ENCODE results near the gene LCN6. TPM values are rescaled to one million over a fixed set of nuclear protein-coding genes. Genes with fewer than 3 reads are reported as not detected.

LCN6 gene
- total and polyA plus RNA-seq, 9 of the 15 experiments (the other 6 are each of a cell fraction or from before 2014, with no cell fraction given): 0.10 to 0.45 (median 0.37) TPM; not detected in 5

DNA sequence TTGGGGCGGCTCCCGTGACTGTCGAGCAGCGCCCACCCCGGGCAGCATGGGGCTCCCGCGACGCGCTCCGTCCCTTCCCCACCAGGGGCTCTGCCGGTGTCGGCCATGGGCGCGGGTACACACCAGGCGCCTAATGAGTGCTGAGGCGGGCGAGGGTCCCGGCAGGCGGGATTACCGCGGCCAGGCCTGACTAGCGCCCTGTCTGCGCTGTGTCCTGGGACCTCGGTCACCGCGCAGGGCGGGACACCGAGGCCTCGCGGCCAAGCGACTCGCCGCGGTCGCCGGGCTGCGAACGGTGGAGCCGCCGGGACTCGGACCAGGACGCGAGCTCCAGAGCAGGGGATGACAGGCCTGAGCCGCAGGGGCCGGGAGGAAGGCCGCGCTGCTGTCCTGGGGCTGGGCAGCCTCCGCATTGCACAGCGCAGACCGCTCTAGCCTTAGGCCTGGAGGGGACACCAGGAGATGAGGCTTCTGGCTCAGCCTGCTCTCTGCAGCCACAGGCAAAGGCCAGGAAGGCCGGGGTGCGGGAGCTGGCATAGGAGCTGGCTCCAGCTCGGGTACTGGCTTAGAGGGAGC is 19.7 kb downstream of the LCN6 start (continued):
- no peak for TF ChIP-seq CTCF (IDR thresholded peaks at IDR 0.05 in 2 of 3, conservative IDR thresholded peaks at IDR 0.05 in 1 of 3; ENCODE audit: insufficient read depth in 2 of 3, low read depth in 1 of 3, low read length in 3 of 3)
- TF ChIP-seq ZFP36 (IDR thresholded peaks at IDR 0.05; ENCODE audit: low read depth, low read length, partially characterized antibody): peak; percentile 35
- no peak for TF ChIP-seq ZNF23 (CRISPR knock-in tag; IDR thresholded peaks at IDR 0.05)
- TF ChIP-seq ZNF780A (CRISPR knock-in tag; IDR thresholded peaks at IDR 0.05): no peak
- no peak for TF ChIP-seq GMEB1 (CRISPR knock-in tag; IDR thresholded peaks at IDR 0.05)
- TF ChIP-seq ZNF165 (CRISPR knock-in tag; IDR thresholded peaks at IDR 0.05; ENCODE audit: borderline replicate concordance): no peak
- TF ChIP-seq ZNF444 (CRISPR knock-in tag; IDR thresholded peaks at IDR 0.05): no peak
- no peak for TF ChIP-seq ZFP30 (CRISPR knock-in tag; IDR thresholded peaks at IDR 0.05; ENCODE audit: borderline replicate concordance)
- TF ChIP-seq, protein P1, sequence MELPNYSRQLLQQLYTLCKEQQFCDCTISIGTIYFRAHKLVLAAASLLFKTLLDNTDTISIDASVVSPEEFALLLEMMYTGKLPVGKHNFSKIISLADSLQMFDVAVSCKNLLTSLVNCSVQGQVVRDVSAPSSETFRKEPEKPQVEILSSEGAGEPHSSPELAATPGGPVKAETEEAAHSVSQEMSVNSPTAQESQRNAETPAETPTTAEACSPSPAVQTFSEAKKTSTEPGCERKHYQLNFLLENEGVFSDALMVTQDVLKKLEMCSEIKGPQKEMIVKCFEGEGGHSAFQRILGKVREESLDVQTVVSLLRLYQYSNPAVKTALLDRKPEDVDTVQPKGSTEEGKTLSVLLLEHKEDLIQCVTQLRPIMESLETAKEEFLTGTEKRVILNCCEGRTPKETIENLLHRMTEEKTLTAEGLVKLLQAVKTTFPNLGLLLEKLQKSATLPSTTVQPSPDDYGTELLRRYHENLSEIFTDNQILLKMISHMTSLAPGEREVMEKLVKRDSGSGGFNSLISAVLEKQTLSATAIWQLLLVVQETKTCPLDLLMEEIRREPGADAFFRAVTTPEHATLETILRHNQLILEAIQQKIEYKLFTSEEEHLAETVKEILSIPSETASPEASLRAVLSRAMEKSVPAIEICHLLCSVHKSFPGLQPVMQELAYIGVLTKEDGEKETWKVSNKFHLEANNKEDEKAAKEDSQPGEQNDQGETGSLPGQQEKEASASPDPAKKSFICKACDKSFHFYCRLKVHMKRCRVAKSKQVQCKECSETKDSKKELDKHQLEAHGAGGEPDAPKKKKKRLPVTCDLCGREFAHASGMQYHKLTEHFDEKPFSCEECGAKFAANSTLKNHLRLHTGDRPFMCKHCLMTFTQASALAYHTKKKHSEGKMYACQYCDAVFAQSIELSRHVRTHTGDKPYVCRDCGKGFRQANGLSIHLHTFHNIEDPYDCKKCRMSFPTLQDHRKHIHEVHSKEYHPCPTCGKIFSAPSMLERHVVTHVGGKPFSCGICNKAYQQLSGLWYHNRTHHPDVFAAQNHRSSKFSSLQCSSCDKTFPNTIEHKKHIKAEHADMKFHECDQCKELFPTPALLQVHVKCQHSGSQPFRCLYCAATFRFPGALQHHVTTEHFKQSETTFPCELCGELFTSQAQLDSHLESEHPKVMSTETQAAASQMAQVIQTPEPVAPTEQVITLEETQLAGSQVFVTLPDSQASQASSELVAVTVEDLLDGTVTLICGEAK (IDR thresholded peaks at IDR 0.05): peak; percentile 51; the same call in 1 of the 2 replicates
- TF ChIP-seq, protein P1 (CRISPR knock-in tag; IDR thresholded peaks at IDR 0.05): no peak
- TF ChIP-seq FOXM1 (IDR thresholded peaks at IDR 0.05; ENCODE audit: low read depth): no peak
- peak; percentile 20 for TF ChIP-seq FOXM1 (CRISPR knock-in tag; IDR thresholded peaks at IDR 0.05; ENCODE audit: low read depth)
- TF ChIP-seq ARID2 (IDR thresholded peaks at IDR 0.05): no peak
- TF ChIP-seq KHSRP (IDR thresholded peaks at IDR 0.05): no peak
- no peak for TF ChIP-seq RBM22 (IDR thresholded peaks at IDR 0.05; ENCODE audit: low read depth, low read length, poor library complexity, severe bottlenecking)
- no peak for TF ChIP-seq HLTF (IDR thresholded peaks at IDR 0.05)

Measured in K562 (cell line).